Measurements from ENCODE around the gene TNS3.

- no peak for TF ChIP-seq EZH2 (IDR thresholded peaks at IDR 0.05; ENCODE audit: borderline replicate concordance, low read depth, low read length)
- no peak for TF ChIP-seq TRIM28 (IDR thresholded peaks at IDR 0.05)
- no peak for TF ChIP-seq HDAC6 (IDR thresholded peaks at IDR 0.05; ENCODE audit: low read depth, low read length)
- no peak for TF ChIP-seq NFIC (IDR thresholded peaks at IDR 0.05)
- no peak for TF ChIP-seq RAD21 (CRISPR knock-in tag; conservative IDR thresholded peaks at IDR 0.05 in 1 of 2, IDR thresholded peaks at IDR 0.05 in 1 of 2)
- TF ChIP-seq FOXK1 (CRISPR knock-in tag; IDR thresholded peaks at IDR 0.05; ENCODE audit: borderline replicate concordance) = no peak
- TF ChIP-seq MXI1 (IDR thresholded peaks at IDR 0.05; ENCODE audit: low read depth, low read length) = no peak
- no peak for TF ChIP-seq ILK (tag; IDR thresholded peaks at IDR 0.05; ENCODE audit: borderline replicate concordance, low read depth)
- TF ChIP-seq RBM17 (IDR thresholded peaks at IDR 0.05; ENCODE audit: borderline replicate concordance, low read depth, low read length) = no peak
- no peak for TF ChIP-seq DMBX1 (CRISPR knock-in tag; IDR thresholded peaks at IDR 0.05; ENCODE audit: borderline replicate concordance)
- TF ChIP-seq STAT5A (IDR thresholded peaks at IDR 0.05; ENCODE audit: borderline replicate concordance, low read length) = no peak
Measured at GRCh38 chr7:47546171-47546570, 35.7 kb downstream of the TNS3 start.
